ENCODE results near the gene IL1RL1.
A peak's percentile ranks its signal among the peaks of the same experiment; 100 is the strongest.

The IL1RL1 gene

GRCh38 chr2:102310964-102311640 lies at the start of gene IL1RL1:
Gene IL1RL1, plus strand, starts transcription at chr2:102311563. Its CDS starts 26,702 bp downstream, at chr2:102338265.
- ATAC-seq, result no peak
- DNase-seq, result no peak
- H3K4me1 Mint-ChIP-seq, result peaks cover 13% of the 10 kb centered on the region
- H3K27ac Mint-ChIP-seq, result no peak within 1 kb of the TSS
- no peak within 1 kb of the TSS for H3K4me3 Mint-ChIP-seq
- peaks cover 2% of the 10 kb centered on the region for H3K27me3 Mint-ChIP-seq
- H3K9me3 Mint-ChIP-seq, result peaks cover 4% of the 10 kb centered on the region
- peaks cover 4% of the 10 kb centered on the region for H3K36me3 Mint-ChIP-seq (ENCODE audit: low read depth)

GRCh38 chr2:102262216-102263129 lies 48.9 kb upstream of the IL1RL1 start:
- H3K9me3 Mint-ChIP-seq, result no peaks in the 10 kb centered on the region
- peaks cover 6% of the 10 kb centered on the region for H3K36me3 Mint-ChIP-seq (ENCODE audit: low read depth)
- no peak for ATAC-seq
- no peak for DNase-seq
- H3K27ac Mint-ChIP-seq, result no peak overlapping the region
- H3K27me3 Mint-ChIP-seq, result no peaks in the 10 kb centered on the region
- H3K4me1 Mint-ChIP-seq, result peaks cover 28% of the 10 kb centered on the region
- H3K4me3 Mint-ChIP-seq, result no peak overlapping the region

- Mint-ChIP-seq H3K27me3 (no peaks in the 10 kb centered on the region), H3K36me3 (ENCODE audit: low read depth) (no peaks in the 10 kb centered on the region), H3K9me3 (no peaks in the 10 kb centered on the region), H3K4me1 (peaks cover 12% of the 10 kb centered on the region), H3K27ac (no peak overlapping the region), H3K4me3 (no peak overlapping the region)
- DNase-seq (no peak), ATAC-seq (no peak)
Measured at GRCh38 chr2:102264952-102265351, 46.4 kb upstream of the IL1RL1 start.

DNA sequence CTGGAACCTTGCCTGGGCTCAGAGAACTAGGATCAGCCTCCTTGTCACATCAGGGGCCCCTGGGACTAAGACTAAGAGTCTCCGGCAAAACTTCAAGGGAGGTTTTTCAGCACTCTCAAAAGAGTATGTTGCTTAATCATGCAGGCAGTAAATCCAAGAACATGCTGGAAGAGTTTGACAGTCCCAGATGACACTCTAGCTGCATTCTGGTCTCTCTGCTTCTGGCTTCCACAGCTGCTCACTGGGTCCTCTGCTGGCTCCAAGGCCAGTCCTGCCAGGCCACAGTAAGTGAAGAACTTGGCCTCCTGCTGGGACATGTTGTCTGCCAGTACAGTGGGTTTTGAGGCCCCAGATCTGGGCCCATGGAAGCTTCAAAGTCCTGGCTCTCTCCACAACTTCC lies 45.2 kb upstream of the IL1RL1 start:
- H3K9me3 Mint-ChIP-seq, result no peaks in the 10 kb centered on the region
- H3K4me3 Mint-ChIP-seq, result no peak overlapping the region
- no peaks in the 10 kb centered on the region for H3K36me3 Mint-ChIP-seq (ENCODE audit: low read depth)
- H3K27ac Mint-ChIP-seq, result no peak overlapping the region
- peaks cover 19% of the 10 kb centered on the region for H3K4me1 Mint-ChIP-seq
- DNase-seq (no peak), ATAC-seq (no peak)
- H3K27me3 Mint-ChIP-seq, result no peaks in the 10 kb centered on the region

DNA sequence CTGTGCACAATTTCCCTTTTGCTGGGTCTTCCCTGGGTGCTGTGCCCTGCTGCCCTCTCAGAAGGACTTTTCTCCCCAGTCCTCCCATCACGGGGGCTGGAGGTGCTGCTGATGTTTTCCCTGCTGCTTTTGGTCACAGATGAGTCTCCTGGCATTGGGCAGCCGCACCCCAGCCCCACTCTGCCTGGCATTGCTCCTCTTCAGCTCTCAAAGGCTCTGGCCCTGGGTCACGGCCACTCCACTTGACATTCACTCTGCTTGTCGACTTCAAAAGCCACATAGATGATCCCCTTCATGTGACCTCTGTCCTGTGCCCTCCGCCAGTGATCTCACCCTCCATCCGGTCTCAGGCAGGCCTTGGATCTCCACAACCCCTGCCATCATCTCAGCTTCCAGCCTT lies 43.6 kb upstream of the IL1RL1 start:
- H3K4me1 Mint-ChIP-seq, result peaks cover 29% of the 10 kb centered on the region
- H3K27ac Mint-ChIP-seq, result no peak overlapping the region
- H3K27me3 Mint-ChIP-seq, result no peaks in the 10 kb centered on the region
- DNase-seq, result no peak
- ATAC-seq, result no peak
- no peak overlapping the region for H3K4me3 Mint-ChIP-seq
- no peaks in the 10 kb centered on the region for H3K36me3 Mint-ChIP-seq (ENCODE audit: low read depth)
- no peaks in the 10 kb centered on the region for H3K9me3 Mint-ChIP-seq

DNA sequence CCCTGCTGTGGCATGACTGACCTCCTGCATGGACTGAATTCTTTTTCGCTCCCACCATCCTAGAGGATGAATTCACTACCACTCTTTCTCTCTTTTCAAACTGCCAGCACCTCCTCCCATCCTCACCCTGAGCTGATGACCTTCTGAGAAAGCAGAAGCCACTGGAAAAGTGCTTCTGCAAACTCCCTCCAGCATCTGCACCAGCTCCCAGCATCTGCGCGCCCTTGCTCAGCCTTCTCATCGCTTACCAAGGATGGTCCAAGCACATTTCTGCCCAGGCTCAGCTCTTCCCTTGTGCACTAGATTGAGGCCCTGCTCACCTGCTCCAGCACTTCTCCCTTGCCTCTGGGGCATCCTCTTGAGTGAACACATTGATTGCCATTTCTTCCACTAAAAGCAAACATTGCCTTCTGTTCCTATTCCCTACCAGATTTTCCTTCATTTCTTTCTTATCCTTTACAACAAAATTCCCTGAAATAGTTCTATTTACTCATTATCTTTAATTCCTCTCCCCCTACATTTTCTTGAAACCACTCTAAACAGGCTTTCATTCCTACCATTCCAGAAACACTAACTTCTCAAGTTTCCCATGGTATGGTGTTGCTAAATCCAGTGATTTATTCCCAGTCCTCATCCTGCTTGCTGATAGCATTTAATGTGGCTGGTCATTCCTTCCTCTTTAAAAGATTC lies 42.7 kb upstream of the IL1RL1 start:
- no peaks in the 10 kb centered on the region for H3K9me3 Mint-ChIP-seq
- H3K36me3 Mint-ChIP-seq (ENCODE audit: low read depth), result no peaks in the 10 kb centered on the region
- peaks cover 27% of the 10 kb centered on the region for H3K4me1 Mint-ChIP-seq
- no peak overlapping the region for H3K27ac Mint-ChIP-seq
- no peaks in the 10 kb centered on the region for H3K27me3 Mint-ChIP-seq
- H3K4me3 Mint-ChIP-seq, result no peak overlapping the region
- no peak for DNase-seq
- ATAC-seq, result no peak

DNA sequence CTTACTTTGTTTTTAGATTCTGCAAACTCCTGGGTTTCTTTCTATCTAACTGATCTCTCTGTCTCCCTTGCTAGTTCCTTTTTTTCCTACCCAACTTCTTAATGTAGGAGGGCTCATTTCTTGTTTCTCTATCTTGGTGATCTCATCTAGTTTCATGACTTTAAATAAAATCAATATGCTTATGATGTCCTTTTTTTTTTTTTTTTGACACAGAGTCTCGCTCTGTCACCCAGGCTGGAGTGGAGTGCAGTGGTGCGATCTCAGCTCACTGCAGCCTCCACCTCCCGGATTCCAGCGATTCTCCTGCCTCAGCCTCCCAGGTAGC lies 42.2 kb upstream of the IL1RL1 start:
- no peak for DNase-seq
- Mint-ChIP-seq H3K4me3 (no peak overlapping the region), H3K27me3 (no peaks in the 10 kb centered on the region), H3K36me3 (ENCODE audit: low read depth) (no peaks in the 10 kb centered on the region), H3K27ac (no peak overlapping the region), H3K9me3 (no peaks in the 10 kb centered on the region), H3K4me1 (peaks cover 24% of the 10 kb centered on the region)
- ATAC-seq, result no peak

DNA sequence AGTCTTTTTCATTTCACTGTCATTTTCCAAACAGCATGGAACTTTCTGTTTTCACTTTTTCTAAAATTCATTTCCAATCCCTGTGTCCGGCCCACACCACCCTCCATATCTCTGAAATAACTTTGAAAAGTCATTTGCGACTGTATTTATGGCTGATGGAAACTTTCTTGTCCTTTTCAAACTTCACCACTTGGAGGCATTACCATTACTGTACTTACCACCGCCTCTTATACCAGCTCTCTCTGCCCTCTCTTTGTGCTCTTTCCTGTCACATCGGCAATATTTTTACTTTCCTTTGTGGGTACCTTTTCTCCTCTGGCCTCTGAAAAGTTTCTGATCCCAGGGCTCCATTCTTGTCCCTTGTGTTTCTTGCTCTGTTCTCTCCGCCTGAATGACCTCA lies 39.5 kb upstream of the IL1RL1 start:
- Mint-ChIP-seq H3K36me3 (ENCODE audit: low read depth) (no peaks in the 10 kb centered on the region), H3K27me3 (peaks cover 3% of the 10 kb centered on the region), H3K9me3 (peaks cover 4% of the 10 kb centered on the region), H3K4me3 (peak overlapping the region; percentile 13), H3K27ac (no peak overlapping the region), H3K4me1 (peaks cover 35% of the 10 kb centered on the region)
- DNase-seq (no peak), ATAC-seq (peak; percentile 80)

DNA sequence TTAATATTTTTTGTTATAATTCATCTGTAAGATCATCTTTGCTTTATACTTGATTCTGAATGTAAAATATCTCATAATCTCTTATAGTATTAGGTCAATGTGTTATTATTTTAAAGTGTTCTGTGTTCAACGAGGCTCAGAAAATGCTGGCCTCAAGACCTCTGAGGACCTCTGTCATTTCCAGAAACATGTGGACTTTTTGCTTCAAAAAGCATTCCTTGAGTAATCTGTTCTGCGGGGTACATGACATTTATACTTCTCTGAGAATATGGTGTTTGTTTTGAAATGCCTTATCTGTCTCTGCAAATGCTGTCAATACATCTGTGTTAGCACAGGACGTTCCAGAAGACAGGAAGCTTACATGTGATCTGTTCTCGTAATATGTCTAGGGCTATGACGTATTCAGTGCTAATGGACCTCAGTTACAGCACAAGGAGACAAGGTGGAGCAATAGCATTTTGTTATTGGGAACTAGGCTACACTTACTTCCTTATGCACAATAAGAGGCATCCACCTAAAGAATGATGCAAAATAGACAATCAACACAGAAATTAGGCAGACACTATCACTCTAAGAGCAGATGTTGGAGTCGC lies 37.6 kb upstream of the IL1RL1 start:
- Mint-ChIP-seq H3K4me1 (peaks cover 46% of the 10 kb centered on the region), H3K36me3 (ENCODE audit: low read depth) (no peaks in the 10 kb centered on the region), H3K4me3 (no peak overlapping the region)

GRCh38 chr2:102276549-102277201 lies 34.7 kb upstream of the IL1RL1 start:
- Mint-ChIP-seq H3K27ac (no peak overlapping the region), H3K27me3 (peaks cover 5% of the 10 kb centered on the region), H3K36me3 (ENCODE audit: low read depth) (no peaks in the 10 kb centered on the region), H3K4me3 (no peak overlapping the region), H3K4me1 (peaks cover 29% of the 10 kb centered on the region), H3K9me3 (peaks cover 4% of the 10 kb centered on the region)
- ATAC-seq (no peak), DNase-seq (no peak)

More for the DNA sequence above, 37.6 kb upstream of the IL1RL1 start:
- peaks cover 3% of the 10 kb centered on the region for H3K27me3 Mint-ChIP-seq
- ATAC-seq (no peak), DNase-seq (no peak)
- peaks cover 4% of the 10 kb centered on the region for H3K9me3 Mint-ChIP-seq
- H3K27ac Mint-ChIP-seq, result no peak overlapping the region

- H3K27ac Mint-ChIP-seq, result no peak overlapping the region
- peaks cover 23% of the 10 kb centered on the region for H3K4me1 Mint-ChIP-seq
- DNase-seq (no peak), ATAC-seq (no peak)
- no peaks in the 10 kb centered on the region for H3K36me3 Mint-ChIP-seq (ENCODE audit: low read depth)
- H3K9me3 Mint-ChIP-seq, result peaks cover 4% of the 10 kb centered on the region
- H3K27me3 Mint-ChIP-seq, result peaks cover 5% of the 10 kb centered on the region
- H3K4me3 Mint-ChIP-seq, result no peak overlapping the region
Measured at GRCh38 chr2:102277202-102277700, 34.1 kb upstream of the IL1RL1 start.

DNA sequence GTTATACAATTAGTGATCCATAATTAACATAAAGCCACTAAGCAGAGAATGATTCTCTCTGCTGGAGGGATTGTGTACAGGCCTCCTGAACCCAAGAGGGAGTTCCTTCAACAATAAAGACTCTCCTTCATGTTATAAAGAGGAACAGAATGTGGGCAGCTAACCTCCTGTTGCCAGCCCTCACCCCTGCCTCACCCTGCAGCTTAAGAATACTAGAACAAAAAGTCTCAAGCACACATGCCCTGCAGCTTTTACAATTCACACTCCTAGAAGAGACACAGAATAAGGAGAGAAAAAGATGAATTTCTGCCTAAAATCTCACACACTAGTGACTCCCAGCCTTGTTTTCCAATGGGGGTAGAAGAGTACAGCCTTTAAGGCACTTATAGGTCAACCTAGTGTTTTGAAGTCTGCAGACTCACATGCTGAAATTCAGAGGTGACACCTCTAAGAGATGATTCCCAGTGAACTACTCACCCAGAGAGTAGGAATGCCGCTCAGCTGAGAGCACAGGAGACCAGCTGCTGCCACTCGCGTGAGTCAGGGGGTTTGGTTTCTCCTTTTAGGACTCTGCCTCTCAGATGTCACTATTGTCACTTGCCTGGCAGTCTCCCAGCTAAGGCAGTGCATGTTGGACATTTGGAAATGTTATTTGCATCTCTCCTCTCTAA lies 32.5 kb upstream of the IL1RL1 start:
- H3K4me3 Mint-ChIP-seq, result no peak overlapping the region
- H3K27me3 Mint-ChIP-seq, result peaks cover 5% of the 10 kb centered on the region
- no peak for DNase-seq
- H3K4me1 Mint-ChIP-seq, result peaks cover 23% of the 10 kb centered on the region
- no peak for ATAC-seq
- no peaks in the 10 kb centered on the region for H3K36me3 Mint-ChIP-seq (ENCODE audit: low read depth)
- no peak overlapping the region for H3K27ac Mint-ChIP-seq
- H3K9me3 Mint-ChIP-seq, result peaks cover 4% of the 10 kb centered on the region

- Mint-ChIP-seq H3K4me1 (peaks cover 23% of the 10 kb centered on the region), H3K9me3 (peaks cover 4% of the 10 kb centered on the region), H3K4me3 (no peak overlapping the region), H3K27me3 (peaks cover 5% of the 10 kb centered on the region), H3K36me3 (ENCODE audit: low read depth) (no peaks in the 10 kb centered on the region), H3K27ac (no peak overlapping the region)
- DNase-seq, result no peak
- ATAC-seq, result no peak
Measured at GRCh38 chr2:102279391-102279735, 32.0 kb upstream of the IL1RL1 start.

DNA sequence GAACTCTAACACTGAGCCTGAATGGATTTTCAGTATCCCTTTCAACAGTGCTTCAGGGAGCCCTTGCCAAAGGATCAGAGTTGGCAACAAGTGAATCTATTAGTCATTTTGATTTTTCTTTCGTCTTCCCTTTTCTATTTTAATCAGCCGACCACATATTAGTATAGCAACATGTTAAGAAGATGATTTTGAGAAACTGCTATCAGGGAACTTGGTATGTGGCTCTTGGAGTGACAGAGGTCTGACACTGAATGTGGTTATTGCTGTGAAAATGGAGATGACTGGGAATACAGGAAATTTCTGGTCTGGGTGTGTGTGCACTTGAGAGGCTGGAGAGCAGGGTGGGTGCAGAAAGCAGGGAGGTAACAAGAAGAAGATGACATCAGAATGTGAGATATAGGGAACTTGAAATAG lies 28.7 kb upstream of the IL1RL1 start:
- Mint-ChIP-seq H3K4me3 (no peak overlapping the region), H3K27ac (no peak overlapping the region), H3K27me3 (peaks cover 2% of the 10 kb centered on the region), H3K36me3 (ENCODE audit: low read depth) (no peaks in the 10 kb centered on the region), H3K4me1 (peaks cover 6% of the 10 kb centered on the region), H3K9me3 (no peaks in the 10 kb centered on the region)
- DNase-seq (no peak), ATAC-seq (peak; percentile 54)
